AG10803 (cell line): Measurements from ENCODE around the gene PPFIBP1.

Experiments used
- DNase-seq: peaks from one replicate; pipeline ENCODE4 v3.0.0; 2010; ENCODE audit warnings: low read depth
- H3K4me3 ChIP-seq: 2 replicates; pipeline ENCODE4 v1.5.1; 2011; ENCODE audit warnings: mild to moderate bottlenecking, low read length, control low read depth
- CTCF ChIP-seq: conservative IDR thresholded peaks from 2 replicates; pipeline ENCODE4 v1.5.1; 2011; ENCODE audit warnings: mild to moderate bottlenecking, low read length, control low read depth, inconsistent platforms

Gene PPFIBP1

GRCh38 chr12:27674989-27675388 is 151.0 kb downstream of the PPFIBP1 start:
- DNase-seq, result no peak
- TF ChIP-seq CTCF, result no peak
- no peak overlapping the region for H3K4me3 ChIP-seq

- no peak for DNase-seq
- TF ChIP-seq CTCF, result no peak
- no peak overlapping the region for H3K4me3 ChIP-seq
These were observed 156.6 kb downstream of the PPFIBP1 start for GRCh38 chr12:27680619-27681018.

- no peak for TF ChIP-seq CTCF
- peak; percentile 16 for DNase-seq
- H3K4me3 ChIP-seq, result no peak overlapping the region
These were observed 158.5 kb downstream of the PPFIBP1 start for GRCh38 chr12:27682534-27682933.

GRCh38 chr12:27685274-27685673 is 161.3 kb downstream of the PPFIBP1 start:
- DNase-seq, result no peak
- no peak overlapping the region for H3K4me3 ChIP-seq
- no peak for TF ChIP-seq CTCF

- no peak for TF ChIP-seq CTCF
- H3K4me3 ChIP-seq, result no peak overlapping the region
- DNase-seq, result no peak
These were observed 162.1 kb downstream of the PPFIBP1 start for GRCh38 chr12:27686147-27686546.

GRCh38 chr12:27688671-27689070 is 164.7 kb downstream of the PPFIBP1 start:
- DNase-seq, result no peak
- no peak overlapping the region for H3K4me3 ChIP-seq

GRCh38 chr12:27689558-27690180 is 165.7 kb downstream of the PPFIBP1 start:
- no peak for TF ChIP-seq CTCF
- DNase-seq, result no peak
- no peak overlapping the region for H3K4me3 ChIP-seq

More at GRCh38 chr12:27688671-27689070, 164.7 kb downstream of the PPFIBP1 start:
- no peak for TF ChIP-seq CTCF
